Brain microvascular endothelial cell (primary cell): ENCODE data around the gene ADK.

Experiments
- DNase-seq: peaks from one replicate; pipeline ENCODE4 v3.0.0-alpha.2; 2020
- H3K27ac ChIP-seq: fragments of 250-450 bp; sonication (Bioruptor Pico); 2 replicates; pipeline ENCODE4 v1.5.1; 2020; ENCODE audit warnings: mild to moderate bottlenecking, moderate library complexity
- H3K27me3 ChIP-seq: fragments of 250-450 bp; sonication (Bioruptor Pico); replicated peaks from 2 replicates; pipeline ENCODE4 v1.5.1; 2020; ENCODE audit warnings: mild to moderate bottlenecking
- H3K36me3 ChIP-seq: fragments of 250-450 bp; sonication (Bioruptor Pico); replicated peaks from 2 replicates; pipeline ENCODE4 v1.5.1; 2020; ENCODE audit warnings: mild to moderate bottlenecking
- H3K4me3 ChIP-seq: 2 replicates; pipeline ENCODE4 v1.5.1; 2011; ENCODE audit warnings: low read depth, mild to moderate bottlenecking, control low read depth, low read length, moderate library complexity
- in situ Hi-C: cut with HindIII; loops from 2 replicates; pipeline ENCODE4 v1.10.0; 2017; ENCODE audit warnings: low sequenced_read_pairs, low pct_ligation_motif_present
- TF ChIP-seq, protein P1 (sequence below): IDR thresholded peaks from 2 replicates; pipeline ENCODE4 v1.5.1; 2011; ENCODE audit warnings: low read depth, mild to moderate bottlenecking, moderate library complexity, low read length, control low read depth, inconsistent platforms; ENCODE audit errors: missing control alignments

Gene ADK

DNA sequence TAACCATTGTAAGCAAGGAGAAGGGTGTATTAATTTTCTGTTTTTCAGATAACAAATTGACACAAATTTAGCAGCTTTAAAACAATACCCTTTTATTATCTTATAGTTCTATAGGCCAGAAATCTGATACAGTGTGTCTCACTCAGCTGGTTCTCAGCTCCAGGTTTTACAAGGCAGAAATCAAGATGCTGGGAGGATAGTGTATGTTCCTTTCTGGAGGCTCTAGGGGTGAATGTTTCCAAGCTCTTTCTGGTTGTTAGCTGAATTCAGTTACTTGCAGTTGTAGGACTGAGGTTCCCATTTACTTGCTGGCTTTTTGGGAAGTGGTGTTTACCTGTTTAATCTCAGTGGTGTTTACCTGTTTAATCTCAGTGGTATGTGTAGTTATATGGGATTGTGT, 125.4 kb downstream of the ADK start:
- Histone ChIP-seq H3K27me3 (no peaks in the 10 kb centered on the region), H3K27ac (no peak overlapping the region), H3K36me3 (no peaks in the 10 kb centered on the region), H3K4me3 (no peak overlapping the region)
- no peak for DNase-seq
- in situ Hi-C loops: no loop called here
- TF ChIP-seq, protein P1, sequence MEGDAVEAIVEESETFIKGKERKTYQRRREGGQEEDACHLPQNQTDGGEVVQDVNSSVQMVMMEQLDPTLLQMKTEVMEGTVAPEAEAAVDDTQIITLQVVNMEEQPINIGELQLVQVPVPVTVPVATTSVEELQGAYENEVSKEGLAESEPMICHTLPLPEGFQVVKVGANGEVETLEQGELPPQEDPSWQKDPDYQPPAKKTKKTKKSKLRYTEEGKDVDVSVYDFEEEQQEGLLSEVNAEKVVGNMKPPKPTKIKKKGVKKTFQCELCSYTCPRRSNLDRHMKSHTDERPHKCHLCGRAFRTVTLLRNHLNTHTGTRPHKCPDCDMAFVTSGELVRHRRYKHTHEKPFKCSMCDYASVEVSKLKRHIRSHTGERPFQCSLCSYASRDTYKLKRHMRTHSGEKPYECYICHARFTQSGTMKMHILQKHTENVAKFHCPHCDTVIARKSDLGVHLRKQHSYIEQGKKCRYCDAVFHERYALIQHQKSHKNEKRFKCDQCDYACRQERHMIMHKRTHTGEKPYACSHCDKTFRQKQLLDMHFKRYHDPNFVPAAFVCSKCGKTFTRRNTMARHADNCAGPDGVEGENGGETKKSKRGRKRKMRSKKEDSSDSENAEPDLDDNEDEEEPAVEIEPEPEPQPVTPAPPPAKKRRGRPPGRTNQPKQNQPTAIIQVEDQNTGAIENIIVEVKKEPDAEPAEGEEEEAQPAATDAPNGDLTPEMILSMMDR: no peak

DNA sequence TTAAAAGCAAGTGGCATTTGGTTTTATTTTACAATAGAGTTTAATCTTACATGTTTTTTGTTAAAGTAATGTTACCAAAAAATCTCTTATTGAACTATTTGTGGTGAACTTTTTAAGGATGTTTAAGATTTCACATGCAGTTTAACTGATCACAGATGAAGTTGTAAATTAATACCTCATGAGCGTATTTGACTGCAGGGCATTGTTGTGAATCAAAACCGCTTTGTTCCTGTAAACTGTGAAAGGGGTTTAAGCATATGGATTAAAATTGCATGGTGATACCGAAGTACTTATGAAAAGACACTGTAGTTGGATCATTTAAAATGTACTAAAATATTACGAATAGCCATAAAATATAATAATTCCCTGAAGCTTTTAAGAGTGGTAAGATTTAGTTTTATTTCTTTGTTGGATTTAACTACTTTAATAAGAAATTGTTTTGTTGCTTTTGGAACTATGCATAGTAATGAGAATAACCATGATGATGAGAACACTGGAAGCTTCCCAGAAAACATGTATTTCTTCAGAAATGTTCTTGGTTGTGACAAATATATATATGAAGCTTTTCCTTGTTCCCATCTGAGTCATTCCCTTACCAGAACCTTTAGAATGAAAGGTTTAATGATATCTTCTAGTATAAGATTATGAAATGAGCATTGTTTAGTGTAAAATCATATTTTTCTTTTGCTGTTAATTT, 131.3 kb downstream of the ADK start:
- Histone ChIP-seq H3K27me3 (no peaks in the 10 kb centered on the region), H3K36me3 (no peaks in the 10 kb centered on the region), H3K27ac (no peak overlapping the region), H3K4me3 (no peak overlapping the region)
- TF ChIP-seq, protein P1: no peak
- in situ Hi-C loops: no loop called here
- DNase-seq: no peak

DNA sequence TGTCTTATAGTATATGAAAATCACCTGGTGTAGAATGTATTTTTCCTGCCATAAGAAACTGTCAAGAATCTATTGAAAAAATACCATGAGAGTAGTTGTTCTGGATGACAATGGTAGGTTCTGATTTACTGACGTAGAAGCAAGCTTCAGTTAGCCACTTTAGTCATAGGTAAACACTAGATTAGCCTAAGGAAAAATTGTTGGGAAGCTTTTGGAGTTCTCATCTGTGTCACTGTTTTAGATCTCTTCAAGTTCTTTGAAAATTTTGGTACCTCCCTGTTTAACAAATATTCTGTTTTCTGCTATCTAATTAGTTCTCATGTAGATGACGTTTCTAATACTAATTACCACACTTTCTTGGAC, 131.8 kb downstream of the ADK start:
- Histone ChIP-seq H3K27ac (peak overlapping the region; percentile 9), H3K4me3 (no peak overlapping the region), H3K36me3 (no peaks in the 10 kb centered on the region), H3K27me3 (no peaks in the 10 kb centered on the region)
- in situ Hi-C loops: no loop called here
- TF ChIP-seq, protein P1: no peak
- DNase-seq: no peak

DNA sequence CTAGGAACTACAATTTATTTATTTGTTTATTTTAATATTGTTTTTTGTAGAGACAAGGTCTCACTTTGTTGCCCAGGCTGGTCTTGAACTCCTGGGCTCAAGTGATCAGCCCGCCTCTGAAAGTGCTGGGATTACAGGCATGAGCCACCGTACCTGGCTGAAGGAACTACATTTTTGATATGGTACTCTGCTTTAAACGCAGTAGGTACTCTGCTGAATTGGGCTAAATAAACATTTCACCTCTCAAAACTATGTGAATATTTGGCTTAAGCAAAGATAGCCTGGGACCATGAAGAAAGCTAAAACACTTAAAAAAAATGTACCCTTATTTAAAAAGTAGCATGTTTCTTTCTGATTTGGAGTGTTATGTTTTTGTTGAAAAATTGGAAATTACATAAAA, 138.2 kb downstream of the ADK start:
- no peak overlapping the region for H3K27ac ChIP-seq
- no peak for DNase-seq
- H3K4me3 ChIP-seq: no peak overlapping the region
- in situ Hi-C loops: no loop called here
- no peaks in the 10 kb centered on the region for H3K27me3 ChIP-seq
- TF ChIP-seq, protein P1: no peak
- H3K36me3 ChIP-seq: no peaks in the 10 kb centered on the region

DNA sequence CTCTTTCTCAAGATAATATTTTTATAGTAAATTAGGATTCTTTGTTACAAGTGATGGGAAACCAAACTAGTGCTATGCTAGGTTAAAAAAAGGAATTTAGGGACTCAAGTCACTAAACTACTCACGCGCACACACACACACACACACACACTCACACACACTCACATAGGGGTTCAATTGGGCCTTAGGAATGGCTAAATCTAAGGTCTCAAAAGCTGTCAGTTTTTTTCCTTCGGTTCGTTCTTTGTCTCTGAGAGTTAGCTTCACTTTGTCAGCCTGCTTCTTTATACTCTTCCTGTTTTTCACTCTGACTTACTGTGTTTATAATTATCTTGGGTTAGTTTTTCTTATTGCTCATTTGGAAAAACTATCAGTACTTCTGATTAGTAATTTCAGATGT, 138.9 kb downstream of the ADK start:
- TF ChIP-seq, protein P1: no peak
- H3K36me3 ChIP-seq: no peaks in the 10 kb centered on the region
- no peak for DNase-seq
- no peak overlapping the region for H3K4me3 ChIP-seq
- in situ Hi-C loops: no loop called here
- peak overlapping the region; percentile 69 for H3K27ac ChIP-seq
- no peaks in the 10 kb centered on the region for H3K27me3 ChIP-seq

DNA sequence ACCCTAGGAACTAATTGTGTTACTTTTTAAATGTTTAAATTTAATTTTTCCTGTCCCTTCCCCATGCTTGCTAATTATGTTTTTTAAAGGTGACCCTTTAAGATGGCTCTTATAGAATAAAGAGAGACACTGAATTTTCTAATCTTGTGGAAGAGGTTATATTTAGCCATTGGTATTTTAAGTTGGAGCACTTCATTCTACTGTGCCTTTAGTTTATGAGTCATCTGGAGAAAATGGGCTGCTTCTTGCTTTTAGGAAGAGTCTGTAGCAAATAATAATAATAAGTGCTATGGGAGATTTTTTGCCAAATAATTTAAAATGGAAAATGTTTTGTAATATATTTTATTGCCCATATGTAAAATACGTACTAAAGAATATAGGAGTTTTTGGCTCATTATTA, 139.7 kb downstream of the ADK start:
- DNase-seq: no peak
- Histone ChIP-seq H3K4me3 (no peak overlapping the region), H3K36me3 (no peaks in the 10 kb centered on the region), H3K27ac (no peak overlapping the region), H3K27me3 (no peaks in the 10 kb centered on the region)
- in situ Hi-C loops: no loop called here
- TF ChIP-seq, protein P1: no peak
